ENCODE measurements around the gene UBE2J2. TPM values are rescaled to one million over a fixed set of nuclear protein-coding genes. Genes with fewer than 3 reads are reported as not detected.

UBE2J2 gene
- total RNA-seq, 1 experiment from 2014 or later = 83.4 TPM

DNA sequence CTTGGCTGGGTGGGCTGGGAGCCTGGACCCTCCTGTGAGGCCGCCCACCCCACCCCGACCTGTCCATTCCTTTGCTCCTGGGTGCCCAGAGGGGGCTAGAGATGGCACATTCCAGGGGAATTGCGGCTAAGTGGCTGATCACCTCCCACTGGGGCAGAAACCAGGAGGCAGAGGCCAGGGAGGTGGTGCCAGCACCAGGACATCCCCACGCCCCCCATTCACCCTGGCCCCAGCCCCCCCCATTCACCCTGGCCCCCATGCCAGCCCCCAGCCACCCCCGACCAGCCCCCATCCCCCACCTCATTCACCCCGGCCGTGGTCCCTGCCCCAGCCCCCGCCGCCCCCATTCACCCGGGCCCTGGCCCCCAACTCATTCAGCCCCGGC is 33.3 kb downstream of the UBE2J2 start:
- H2BK15ac ChIP-seq (ENCODE audit: low read depth, low read length) = no peak overlapping the region
- H3K27ac Mint-ChIP-seq = no peak overlapping the region
- WGBS (ENCODE audit: extremely low coverage, insufficient read length, low lambda C conversion rate) = no CpG with 5 or more reads among the region's 11 CpGs
- H2AFZ ChIP-seq (ENCODE audit: low read length) = no peak overlapping the region
- no peak overlapping the region for H2AK5ac ChIP-seq (ENCODE audit: insufficient read length, low read length)
- no peak overlapping the region for H3K27ac ChIP-seq (ENCODE audit: insufficient read length, low read depth, low read length)
- H3K4me3 Mint-ChIP-seq = no peak overlapping the region
- H3K79me1 ChIP-seq (ENCODE audit: insufficient read depth, low read depth, low read length, poor library complexity, severe bottlenecking) = no peaks in the 10 kb centered on the region
- no peak overlapping the region for H2BK12ac ChIP-seq (ENCODE audit: insufficient read length, low read depth, low read length)
- no peaks in the 10 kb centered on the region for H3K79me2 ChIP-seq (ENCODE audit: insufficient read depth, low read length)
- no peak for DNase-seq
- H4K8ac ChIP-seq (replicated peaks; ENCODE audit: insufficient read length, low read depth, low read length) = no peak overlapping the region
- no peaks in the 10 kb centered on the region; the same call in none of the 2 replicates for H3K27me3 Mint-ChIP-seq (ENCODE audit: low read depth)
- no peaks in the 10 kb centered on the region for H3K9me3 Mint-ChIP-seq
- no peaks in the 10 kb centered on the region for H3K23me2 ChIP-seq (ENCODE audit: insufficient read length, low read depth, low read length, poor library complexity, severe bottlenecking)
- H3K14ac ChIP-seq (ENCODE audit: insufficient read depth, low read length) = no peak overlapping the region
- no peak overlapping the region for H3K4me2 ChIP-seq (ENCODE audit: insufficient read depth, insufficient read length, low read length)
- H3K36me3 Mint-ChIP-seq (ENCODE audit: insufficient read depth in 1 of 3, low read depth in 3 of 3) = no peaks in the 10 kb centered on the region
- no peak overlapping the region for H3K9ac ChIP-seq (ENCODE audit: extremely low read depth, insufficient read length, low read length)
- no peak overlapping the region for H3K23ac ChIP-seq (ENCODE audit: insufficient read length, low read depth, low read length)
- peaks cover 0 to 9% of the 10 kb centered on the region in 2 experiments for H3K4me1 Mint-ChIP-seq
- TF ChIP-seq CTCF (conservative IDR thresholded peaks at IDR 0.05) = no peak
- no peaks in the 10 kb centered on the region for H4K20me1 ChIP-seq (ENCODE audit: control insufficient read depth, insufficient read depth, insufficient read length)
- H3K18ac ChIP-seq (ENCODE audit: insufficient read length, low read depth, low read length) = no peak overlapping the region
- no peak overlapping the region for H4K5ac ChIP-seq (ENCODE audit: insufficient read length, low read depth, low read length)
- no peaks in the 10 kb centered on the region for H3K27me3 ChIP-seq (ENCODE audit: insufficient read depth, low read length)
- no peak overlapping the region for H3T11ph ChIP-seq (ENCODE audit: low read length)
- no peak overlapping the region for H4K91ac ChIP-seq (ENCODE audit: insufficient read length, low read depth, low read length)
- H2BK5ac ChIP-seq (ENCODE audit: insufficient read length, low read length) = no peak overlapping the region
- no peaks in the 10 kb centered on the region for H3K9me3 ChIP-seq (ENCODE audit: control insufficient read depth, low read depth, low read length)
- no peak overlapping the region for H2BK120ac ChIP-seq (ENCODE audit: low read depth, low read length, poor library complexity, severe bottlenecking)
- no peak overlapping the region for H2BK20ac ChIP-seq (ENCODE audit: low read depth, low read length, poor library complexity, severe bottlenecking)
- H3K4me1 ChIP-seq (ENCODE audit: insufficient read depth, low read length) = no peaks in the 10 kb centered on the region
- no peak overlapping the region for H3K56ac ChIP-seq (ENCODE audit: insufficient read length, low read depth, low read length)
- H3K4ac ChIP-seq (ENCODE audit: low read depth, low read length) = no peak overlapping the region

Data from H9 (cell line).